ENCODE measurements around the gene CLPTM1L. TPM values are rescaled to one million over a fixed set of nuclear protein-coding genes. Genes with fewer than 3 reads are reported as not detected.

The CLPTM1L gene
- polyA plus RNA-seq, 1 donor from 2014 or later = 61.6 TPM

GRCh38 chr5:1371218-1371971 is 26.5 kb upstream of the CLPTM1L start:
- Histone ChIP-seq H3K27ac (ENCODE audit: low read length) (no peak overlapping the region), H2AFZ (ENCODE audit: low read depth, low read length) (no peak overlapping the region), H3K36me3 (ENCODE audit: insufficient read depth, low read length) (no peaks in the 10 kb centered on the region), H3K4me2 (ENCODE audit: low read length) (no peak overlapping the region), H3F3A (ENCODE audit: insufficient read depth, low read length, poor library complexity, severe bottlenecking) (no peaks in the 10 kb centered on the region), H3K9me2 (ENCODE audit: insufficient read depth, low read length) (no peaks in the 10 kb centered on the region), H3K9ac (ENCODE audit: low read length) (no peak overlapping the region), H3K27me3 (ENCODE audit: insufficient read depth, low read depth, low read length) (no peaks in the 10 kb centered on the region), H3K4me3 (ENCODE audit: low read length) (no peak overlapping the region), H3K79me2 (replicated peaks; ENCODE audit: insufficient read depth, low read length) (no peaks in the 10 kb centered on the region), H3K9me3 (ENCODE audit: low read length) (no peaks in the 10 kb centered on the region), H4K20me1 (ENCODE audit: insufficient read depth) (no peaks in the 10 kb centered on the region)
- no peak for TF ChIP-seq EZH2 (IDR thresholded peaks at IDR 0.05; ENCODE audit: borderline replicate concordance, insufficient read depth, low read length, poor library complexity, severe bottlenecking)
- no peak for TF ChIP-seq POLR2AphosphoS5 (IDR thresholded peaks at IDR 0.05)
- TF ChIP-seq CTCF (IDR thresholded peaks at IDR 0.05; ENCODE audit: poor library complexity, severe bottlenecking) = no peak
- no peak for TF ChIP-seq EP300 (conservative IDR thresholded peaks at IDR 0.05; ENCODE audit: poor library complexity, severe bottlenecking)
- TF ChIP-seq MXI1 (conservative IDR thresholded peaks at IDR 0.05; ENCODE audit: poor library complexity, severe bottlenecking) = no peak
- TF ChIP-seq RAD21 (conservative IDR thresholded peaks at IDR 0.05) = no peak
- TF ChIP-seq SMC3 (conservative IDR thresholded peaks at IDR 0.05; ENCODE audit: poor library complexity) = no peak
- no peak for TF ChIP-seq TAF1 (IDR thresholded peaks at IDR 0.05; ENCODE audit: low read depth)
- no peak for TF ChIP-seq REST (IDR thresholded peaks at IDR 0.05; ENCODE audit: borderline replicate concordance)

- no peaks in the 10 kb centered on the region for H3K27me3 ChIP-seq (ENCODE audit: insufficient read depth, low read depth, low read length)
- H3K4me3 ChIP-seq (ENCODE audit: low read length) = no peak overlapping the region
- H3K36me3 ChIP-seq (ENCODE audit: insufficient read depth, low read length) = no peaks in the 10 kb centered on the region
- no peaks in the 10 kb centered on the region for H3K9me3 ChIP-seq (ENCODE audit: low read length)
- H3K9ac ChIP-seq (ENCODE audit: low read length) = no peak overlapping the region
- H3K9me2 ChIP-seq (ENCODE audit: insufficient read depth, low read length) = no peaks in the 10 kb centered on the region
- TF ChIP-seq REST (IDR thresholded peaks at IDR 0.05; ENCODE audit: borderline replicate concordance) = no peak
- TF ChIP-seq POLR2AphosphoS5 (IDR thresholded peaks at IDR 0.05) = no peak
- TF ChIP-seq EP300 (conservative IDR thresholded peaks at IDR 0.05; ENCODE audit: poor library complexity, severe bottlenecking) = no peak
- TF ChIP-seq CTCF (IDR thresholded peaks at IDR 0.05; ENCODE audit: poor library complexity, severe bottlenecking) = no peak
- TF ChIP-seq TAF1 (IDR thresholded peaks at IDR 0.05; ENCODE audit: low read depth) = no peak
- no peak overlapping the region for H3K4me2 ChIP-seq (ENCODE audit: low read length)
- no peaks in the 10 kb centered on the region for H3K79me2 ChIP-seq (replicated peaks; ENCODE audit: insufficient read depth, low read length)
- no peaks in the 10 kb centered on the region for H4K20me1 ChIP-seq (ENCODE audit: insufficient read depth)
- no peaks in the 10 kb centered on the region for H3F3A ChIP-seq (ENCODE audit: insufficient read depth, low read length, poor library complexity, severe bottlenecking)
- H3K27ac ChIP-seq (ENCODE audit: low read length) = no peak overlapping the region
- H2AFZ ChIP-seq (ENCODE audit: low read depth, low read length) = no peak overlapping the region
These were observed 25.1 kb upstream of the CLPTM1L start for GRCh38 chr5:1370006-1370405.

All from neural cell (in vitro differentiated cells).